Measurements from ENCODE around the gene MTOR. TPM values are rescaled to one million over a fixed set of nuclear protein-coding genes. Genes with fewer than 3 reads are reported as not detected.
A peak's percentile ranks its signal among the peaks of the same experiment; 100 is the strongest.

Gene MTOR
- total RNA-seq, 1 donor from 2014 or later, result 37.5 TPM

DNA sequence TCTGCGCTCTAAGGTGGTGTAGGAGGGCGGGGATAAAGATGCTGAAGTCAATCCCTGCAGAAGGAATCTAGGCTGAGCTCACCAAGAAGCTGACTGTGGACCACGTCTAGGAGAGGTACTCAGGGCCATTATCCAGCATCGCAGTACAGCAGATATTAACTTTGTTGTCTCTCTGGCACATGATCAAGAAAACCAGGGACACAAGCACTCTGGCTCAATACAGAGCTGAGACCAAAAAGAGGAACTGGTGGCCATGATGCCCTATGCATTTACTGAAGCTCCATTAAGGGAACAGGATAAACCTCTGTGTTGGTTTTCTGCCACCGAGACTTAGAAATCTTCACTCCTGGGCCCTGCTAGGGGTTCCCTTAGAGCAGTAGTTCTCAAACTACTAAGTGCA lies 111.2 kb downstream of the MTOR start:
- DNase-seq (ENCODE audit: low read depth in 2 of 2), result no peak

DNA sequence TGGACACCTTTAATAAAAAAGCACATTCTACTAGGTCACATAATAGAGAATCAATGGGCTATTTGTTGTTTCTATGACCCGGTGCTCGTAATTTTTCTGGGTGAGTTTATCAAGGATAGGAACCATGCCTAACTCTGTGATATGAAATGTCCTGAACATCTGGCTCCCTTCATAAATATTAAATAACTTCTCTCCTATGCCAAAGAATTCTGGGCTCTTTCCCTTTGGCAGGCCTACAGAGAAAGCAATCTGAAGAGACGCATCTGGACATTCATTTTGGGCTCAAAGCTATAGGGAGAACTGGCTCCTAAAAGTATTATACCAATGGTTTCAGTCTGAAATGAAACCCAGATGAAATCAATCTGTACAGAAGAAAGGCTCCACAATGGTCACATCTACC lies 112.0 kb downstream of the MTOR start:
- DNase-seq (ENCODE audit: low read depth in 2 of 2), result no peak

DNA sequence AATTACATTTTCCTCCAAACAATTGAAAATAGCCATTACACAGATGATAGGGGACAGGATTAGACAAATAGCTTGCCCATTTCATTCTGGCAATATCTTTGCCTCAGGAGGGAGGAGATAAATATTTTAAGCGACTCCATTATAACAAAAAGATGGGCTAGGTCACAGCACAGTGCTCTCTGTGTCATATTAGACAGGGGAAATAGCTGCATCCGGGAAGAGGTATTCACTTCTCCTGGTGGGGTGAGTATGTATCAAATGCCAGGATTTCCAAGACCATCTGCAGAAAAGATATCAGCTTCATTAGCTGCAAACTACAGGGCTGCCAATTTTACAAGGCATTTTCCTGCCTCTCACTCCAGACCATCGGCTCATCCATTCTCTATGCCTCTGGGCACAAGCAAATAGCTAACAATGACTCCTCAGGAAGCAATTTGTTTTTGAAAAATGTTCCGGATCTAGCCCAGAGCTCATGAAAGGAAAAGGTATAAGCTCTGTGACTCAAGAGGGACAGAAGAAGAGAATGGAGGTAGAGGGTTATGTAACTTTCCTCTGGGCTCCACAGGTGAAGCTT lies 115.1 kb downstream of the MTOR start:
- DNase-seq (ENCODE audit: low read depth in 2 of 2), result peak; percentile 49 to 71

DNA sequence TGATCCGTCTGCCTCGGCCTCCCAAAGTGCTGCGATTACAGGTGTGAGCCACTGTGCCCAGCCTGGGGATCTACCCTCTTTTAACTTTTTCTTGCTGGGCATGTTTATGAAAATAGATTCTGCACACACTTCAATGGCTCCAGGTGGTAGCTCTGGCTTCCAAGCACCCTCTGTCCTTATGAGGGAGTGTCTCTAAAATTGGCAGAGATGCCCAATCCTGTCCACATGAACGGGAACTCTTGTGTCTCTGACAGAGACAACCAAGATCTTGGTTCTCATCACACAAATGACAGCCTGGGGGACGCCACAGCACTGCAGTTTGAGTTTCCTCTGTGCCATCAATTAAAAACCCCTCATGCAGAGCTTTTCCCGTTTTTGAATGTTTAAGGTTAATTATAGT lies 116.6 kb downstream of the MTOR start:
- DNase-seq (ENCODE audit: low read depth in 2 of 2), result no peak

DNA sequence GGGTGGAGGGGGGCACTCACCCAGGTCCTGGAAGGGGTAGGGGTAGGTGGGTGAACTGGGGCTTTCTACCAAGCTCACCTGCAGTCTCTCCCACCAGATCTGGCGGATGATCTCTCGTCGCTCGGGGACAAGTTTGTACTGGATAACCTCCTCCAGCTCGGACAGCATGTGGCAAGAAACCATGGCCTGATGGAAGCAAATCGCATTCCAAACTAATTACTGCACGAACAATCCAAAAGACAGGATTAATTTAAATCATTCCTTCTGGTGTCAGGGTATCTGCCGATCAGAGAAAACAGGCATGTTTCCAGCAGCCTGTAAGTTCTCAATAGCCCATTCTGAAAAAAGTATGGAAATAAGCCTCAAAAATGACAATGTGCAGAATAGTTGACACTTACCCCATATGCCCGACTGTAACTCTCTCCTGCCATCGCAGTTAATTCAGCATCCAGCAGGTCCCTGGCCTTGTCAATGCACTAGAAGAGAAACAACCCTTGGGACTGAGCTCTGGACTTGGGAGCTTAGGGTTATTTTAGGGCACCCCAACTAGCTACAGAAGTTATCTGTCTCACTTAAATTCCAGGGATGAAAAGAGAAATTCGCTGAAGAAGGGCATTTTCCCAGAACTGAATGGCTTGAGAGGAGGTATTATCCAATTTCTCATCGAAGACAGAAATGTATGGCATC lies 117.6 kb downstream of the MTOR start:
- no peak for DNase-seq (ENCODE audit: low read depth in 2 of 2)

DNA sequence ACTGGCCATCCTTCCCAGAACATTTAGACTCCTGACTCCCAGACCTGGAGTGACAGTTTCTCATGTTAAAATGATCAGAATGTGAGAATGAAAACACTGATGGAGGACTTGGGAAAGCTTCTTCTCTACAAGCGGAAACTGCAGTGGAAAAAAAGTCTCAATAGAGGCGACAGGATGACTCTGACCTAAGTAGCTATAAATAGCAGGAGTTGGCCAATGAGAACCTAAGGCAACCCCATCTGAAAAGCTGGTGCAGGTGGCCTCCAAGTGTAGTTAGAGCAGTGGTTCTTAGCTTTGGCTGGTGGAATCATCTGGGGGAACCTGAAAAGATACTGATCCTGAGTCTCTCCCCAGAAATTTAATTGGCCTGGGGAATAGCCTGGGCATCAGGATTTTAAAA lies 118.4 kb downstream of the MTOR start:
- peak; percentile 55 to 90 for DNase-seq (ENCODE audit: low read depth in 2 of 2)

DNA sequence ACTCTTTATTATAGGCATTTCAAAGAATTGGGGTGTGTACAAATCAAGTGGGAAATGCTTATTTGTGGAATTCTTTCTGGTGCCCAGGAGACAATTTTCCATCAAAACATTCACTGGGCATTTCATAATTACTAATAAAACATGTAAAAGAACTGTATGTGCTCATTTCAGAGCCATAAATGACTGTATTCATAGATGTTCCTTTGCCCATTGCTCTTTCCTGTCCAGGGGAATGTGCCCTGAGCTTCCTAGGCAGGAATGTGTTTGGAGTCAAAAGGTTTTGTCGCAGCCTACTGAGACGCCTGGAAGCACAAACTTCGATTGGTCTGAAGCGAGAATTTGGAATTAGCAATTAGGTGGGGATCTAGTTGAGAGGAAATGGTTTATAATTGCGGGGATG lies 119.0 kb downstream of the MTOR start:
- DNase-seq (ENCODE audit: low read depth in 2 of 2), result peak; percentile 25 to 62

DNA sequence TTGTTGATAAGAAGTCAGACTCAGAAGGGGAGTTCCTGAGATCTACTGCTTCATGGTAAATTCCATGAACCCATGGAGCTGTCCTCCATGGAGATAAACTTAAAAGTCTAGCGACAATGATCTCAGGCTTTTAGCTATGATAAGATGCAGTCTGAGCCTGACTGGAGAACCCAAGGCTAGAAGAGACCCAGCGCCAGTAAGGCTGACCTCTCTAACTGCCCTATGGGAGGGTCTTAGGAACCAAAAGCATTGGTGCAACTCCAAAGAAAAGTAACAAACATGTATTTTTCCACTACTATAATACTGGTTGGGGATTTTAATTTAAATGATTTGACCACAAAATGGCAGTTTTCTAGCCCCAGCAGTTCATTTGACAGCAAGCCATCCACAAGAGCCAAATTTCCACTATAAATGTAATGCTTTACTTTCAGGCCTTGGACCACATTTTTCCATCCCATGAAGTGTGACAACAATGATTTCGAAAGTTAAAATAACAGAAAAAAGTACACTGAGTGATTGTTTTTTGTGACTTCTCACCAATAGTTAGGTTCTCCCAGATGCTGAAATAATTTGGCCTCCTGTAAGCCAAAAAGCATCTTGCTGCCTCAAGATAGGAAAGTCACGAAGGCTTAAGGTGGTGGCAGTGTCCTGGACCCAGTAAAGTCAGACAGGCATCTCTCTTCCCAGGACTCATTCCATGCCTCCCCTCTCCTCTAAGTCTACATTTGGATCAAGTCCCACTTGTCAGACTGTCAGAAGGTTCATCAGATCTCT lies 119.5 kb downstream of the MTOR start:
- DNase-seq (ENCODE audit: low read depth in 2 of 2), result peak in 1 of 2 donors; percentile 73

DNA sequence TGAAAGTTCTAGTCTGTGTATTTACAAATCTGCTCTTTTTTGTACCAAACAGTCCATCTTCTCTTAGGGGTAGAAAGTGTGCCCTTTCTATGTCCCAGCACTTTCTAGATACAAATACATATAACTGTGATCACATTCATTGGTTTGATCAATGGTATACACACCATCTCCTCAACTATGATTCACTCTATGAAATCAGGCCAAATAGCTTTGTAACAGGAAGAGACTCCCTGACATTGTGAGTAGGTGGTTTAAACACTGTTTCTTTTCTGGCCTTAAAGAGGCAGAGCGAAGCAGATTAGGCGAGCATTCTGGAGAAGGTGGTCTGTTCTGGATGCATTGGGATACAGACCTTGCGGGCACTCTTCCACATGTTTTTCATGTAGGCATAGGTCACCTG lies 123.4 kb downstream of the MTOR start:
- peak; percentile 27 to 63 for DNase-seq (ENCODE audit: low read depth in 2 of 2)

DNA sequence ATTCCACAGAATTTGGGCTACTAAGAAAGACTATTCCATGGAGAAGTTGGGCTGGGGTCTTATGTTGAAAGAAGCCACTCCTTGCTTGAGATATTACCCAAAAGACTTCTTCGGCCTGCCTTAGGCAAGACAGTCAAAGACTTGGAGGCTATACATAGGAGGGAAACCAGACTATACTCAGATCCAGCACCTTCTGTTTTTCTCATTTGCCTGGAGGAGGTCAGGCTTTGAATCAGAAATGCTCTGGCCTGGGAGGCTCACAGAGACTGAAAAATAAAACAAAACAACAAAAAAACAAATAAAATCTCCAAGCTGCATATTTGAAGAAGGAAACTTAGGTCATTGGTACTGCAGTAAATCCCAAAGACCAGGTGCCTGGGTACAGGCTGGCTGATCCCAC lies 124.3 kb downstream of the MTOR start:
- no peak for DNase-seq (ENCODE audit: low read depth in 2 of 2)

DNA sequence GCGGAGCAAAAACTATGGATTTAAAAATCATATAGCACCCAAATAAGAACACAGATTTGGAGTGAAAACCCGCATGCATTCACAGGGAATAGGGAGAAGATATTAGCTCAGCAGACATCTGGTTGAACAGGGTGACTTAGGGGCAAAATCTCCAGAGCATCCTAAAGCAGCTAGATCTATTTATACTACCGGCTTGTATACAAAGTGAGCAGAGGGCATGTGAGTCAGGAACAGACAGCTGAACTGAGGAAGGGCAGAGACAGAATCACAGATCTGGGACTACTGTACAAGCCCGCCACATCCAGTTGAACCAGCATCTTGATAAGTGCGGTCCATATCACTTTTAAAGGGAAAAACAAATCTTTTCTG lies 127.5 kb downstream of the MTOR start:
- no peak for DNase-seq (ENCODE audit: low read depth in 2 of 2)

DNA sequence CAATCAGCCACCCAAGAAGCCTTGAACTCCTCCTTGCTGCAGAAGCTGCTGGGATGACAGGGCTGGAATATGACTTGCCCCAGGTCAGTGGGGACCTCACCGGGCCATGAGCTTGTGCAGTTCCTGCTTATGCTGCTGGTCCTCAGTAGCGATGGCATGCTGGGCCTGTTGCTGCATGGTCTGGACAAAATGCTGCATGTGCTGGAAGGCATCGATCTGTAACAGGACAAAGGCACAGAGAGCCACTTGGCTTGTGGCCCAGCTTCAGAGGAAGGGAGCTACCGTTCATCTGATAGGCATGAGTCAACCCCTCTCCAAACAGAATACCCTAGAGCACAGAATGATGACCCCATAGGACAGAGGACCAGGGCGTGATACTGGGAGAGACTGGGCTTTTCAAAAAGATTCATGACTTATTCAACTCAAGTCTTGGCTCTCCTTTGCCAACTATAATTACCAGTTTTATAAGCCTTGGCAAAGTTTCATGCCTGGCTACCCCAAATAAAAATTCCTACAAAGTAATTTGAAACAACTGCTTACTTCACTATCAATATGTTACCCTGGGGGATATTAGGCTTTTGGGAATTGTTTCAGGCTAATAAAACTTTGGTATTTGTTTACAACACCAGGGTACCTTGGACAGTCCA lies 128.0 kb downstream of the MTOR start:
- peak; percentile 48 to 73 for DNase-seq (ENCODE audit: low read depth in 2 of 2)

DNA sequence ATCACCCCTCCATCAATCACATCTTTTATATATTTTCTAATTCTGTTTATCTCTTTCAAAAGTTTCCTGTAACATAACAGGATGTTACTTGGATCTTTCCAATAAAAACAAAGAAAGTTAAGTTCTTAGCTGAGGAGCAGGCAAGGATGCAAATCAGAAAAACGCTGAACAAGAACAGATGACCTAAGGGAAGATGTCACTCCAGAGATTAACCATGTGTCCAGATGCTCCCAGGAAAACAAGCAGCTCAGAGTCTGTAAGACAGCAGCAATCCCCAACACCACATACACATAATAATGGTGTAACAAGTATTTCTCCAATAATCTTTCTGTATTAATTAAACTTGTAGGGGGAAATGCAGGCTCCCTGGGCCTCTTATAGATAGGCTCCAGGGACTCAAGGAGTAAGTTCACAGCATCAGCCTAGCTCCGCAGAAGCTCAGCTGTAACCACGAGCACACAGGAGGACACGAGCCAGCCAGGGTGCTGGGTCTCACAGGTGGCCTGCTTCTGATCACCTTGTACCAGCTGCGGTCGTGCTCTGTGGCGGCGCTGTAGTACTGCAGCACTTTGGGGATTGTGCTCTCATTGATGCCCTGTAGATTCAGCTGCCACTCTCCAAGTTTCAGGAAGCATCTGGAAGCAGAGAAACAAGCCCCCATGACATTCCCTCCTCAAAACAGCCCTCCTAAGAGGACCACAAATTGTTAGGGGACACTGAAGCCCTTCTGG lies 129.6 kb downstream of the MTOR start:
- DNase-seq (ENCODE audit: low read depth in 2 of 2), result no peak

DNA sequence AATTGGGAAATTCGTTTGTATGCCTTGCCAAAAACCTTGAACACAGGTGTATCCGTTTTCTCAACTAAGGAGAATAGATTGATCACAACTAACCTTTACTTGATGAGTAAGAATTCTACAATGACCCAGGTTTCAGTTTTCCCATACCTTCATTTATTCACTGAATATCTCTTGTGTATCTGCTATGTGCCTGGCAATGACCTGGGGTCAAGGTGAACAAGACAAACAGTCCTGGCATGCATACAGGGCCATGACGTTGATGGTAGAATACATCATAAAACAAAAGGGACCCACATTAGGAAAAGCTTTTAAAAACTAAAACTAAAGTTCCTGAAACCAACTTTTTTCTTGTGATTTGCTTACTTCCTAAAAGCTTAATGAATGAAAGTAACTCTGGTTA lies 130.5 kb downstream of the MTOR start:
- no peak for DNase-seq (ENCODE audit: low read depth in 2 of 2)

DNA sequence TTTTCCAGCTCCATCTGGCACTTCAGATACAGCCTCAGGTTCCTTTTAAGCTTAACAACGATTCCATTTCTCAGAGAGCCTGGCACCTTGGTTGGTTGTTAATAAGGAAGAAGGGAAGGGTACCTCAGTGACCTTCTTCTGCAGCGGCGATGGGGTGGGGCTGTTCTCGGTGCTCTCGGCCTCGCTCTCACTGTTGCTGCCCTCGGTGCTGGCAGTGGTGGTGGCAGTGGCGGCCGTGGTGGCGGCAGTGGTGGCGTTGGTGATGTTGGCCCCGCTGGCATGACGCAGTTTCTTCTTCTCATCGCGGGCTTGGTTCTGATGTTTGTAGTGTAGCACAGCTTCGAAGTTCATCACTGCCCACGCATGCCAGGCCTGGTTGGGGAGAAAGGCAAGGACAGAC lies 131.9 kb downstream of the MTOR start:
- no peak for DNase-seq (ENCODE audit: low read depth in 2 of 2)

DNA sequence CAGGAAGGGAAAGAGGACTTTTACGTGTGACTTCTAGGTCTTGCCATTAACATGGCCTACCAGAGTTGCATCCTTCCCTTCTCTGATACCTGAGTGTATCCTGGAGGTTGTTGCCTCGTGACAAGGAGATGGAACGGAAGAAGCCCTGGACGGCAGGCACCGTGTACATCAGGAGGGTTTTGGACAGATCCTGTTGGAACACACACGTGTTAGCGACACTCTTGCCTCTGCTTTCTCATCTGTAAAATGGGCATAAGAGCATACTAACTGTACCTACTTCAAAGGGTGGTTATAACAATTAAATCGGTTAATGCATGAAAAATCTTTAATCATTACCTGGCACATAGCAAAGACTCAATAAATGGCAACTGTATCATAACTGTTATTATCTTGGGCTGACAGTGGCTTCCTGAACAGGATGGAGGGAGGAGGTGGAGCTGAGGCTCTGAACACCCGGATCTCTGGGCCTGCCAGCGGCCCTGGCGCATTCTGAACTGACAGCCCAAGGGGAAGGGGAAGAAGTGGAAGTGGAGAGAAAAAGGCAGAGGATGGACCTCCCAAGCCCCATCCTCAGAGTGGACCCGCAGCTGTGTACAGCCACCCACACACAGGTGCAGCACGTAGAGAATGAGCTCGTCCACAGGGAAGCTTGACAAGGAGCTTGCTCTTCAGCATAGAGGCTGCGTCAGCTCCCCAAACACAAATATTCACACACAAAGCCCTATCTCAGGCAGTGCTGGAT lies 132.5 kb downstream of the MTOR start:
- no peak for DNase-seq (ENCODE audit: low read depth in 2 of 2)

DNA sequence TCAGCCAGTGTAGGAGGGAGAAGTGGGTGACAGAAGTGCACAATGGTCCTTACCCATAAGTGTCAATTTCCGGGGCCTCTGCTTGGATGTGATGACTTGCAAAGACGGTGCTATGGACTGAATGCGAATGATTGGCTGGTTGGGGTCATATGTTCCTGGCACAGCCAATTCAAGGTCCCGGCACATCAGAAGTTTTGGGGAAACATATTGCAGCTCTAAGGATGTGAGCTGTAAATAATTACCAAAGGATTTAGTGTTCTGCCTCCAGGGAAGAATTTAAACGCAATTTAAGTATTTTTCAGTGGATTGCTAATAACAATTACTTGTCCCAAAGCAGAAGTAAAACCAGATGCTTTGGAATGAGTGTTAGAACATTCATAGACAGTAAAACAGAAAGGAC lies 135.8 kb downstream of the MTOR start:
- DNase-seq (ENCODE audit: low read depth in 2 of 2), result no peak

DNA sequence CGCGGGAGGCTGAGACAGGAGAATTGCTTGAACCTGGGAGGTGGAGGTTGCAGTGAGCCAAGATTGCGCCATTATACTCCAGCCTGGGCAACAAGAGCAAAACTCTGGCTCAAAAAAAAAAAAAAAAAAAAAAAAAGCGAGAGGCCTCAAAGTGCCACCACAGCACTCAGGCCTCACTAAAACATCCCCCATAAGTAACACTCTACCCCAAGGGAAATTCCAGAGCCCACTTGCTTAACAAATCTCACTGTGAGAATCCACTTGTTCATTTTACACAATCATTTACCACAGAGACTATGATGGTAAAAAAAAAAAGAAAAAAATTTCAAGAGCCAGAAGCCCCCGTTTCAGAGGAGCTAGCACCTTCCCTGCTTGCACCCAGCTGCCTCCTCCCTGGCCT lies 136.4 kb downstream of the MTOR start:
- no peak for DNase-seq (ENCODE audit: low read depth in 2 of 2)

DNA sequence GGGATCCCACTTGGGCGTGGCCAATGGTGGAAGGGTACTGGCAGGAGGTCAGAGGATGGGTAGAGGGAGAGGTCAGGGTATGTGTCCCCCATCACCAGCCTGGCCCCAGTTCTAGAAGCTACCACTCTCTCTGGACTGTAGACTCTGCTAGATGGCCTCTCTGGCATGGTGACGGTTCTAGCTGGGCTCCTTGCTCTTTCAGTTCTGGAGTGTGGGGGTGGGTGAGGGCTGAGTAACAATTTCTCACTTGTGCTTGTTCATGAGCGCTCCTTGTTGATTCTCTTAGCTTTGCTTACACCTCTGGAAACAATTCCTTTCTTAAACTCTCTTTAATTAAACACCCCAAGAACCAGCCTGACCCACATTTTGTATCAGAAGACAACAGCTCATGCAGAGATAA lies 137.4 kb downstream of the MTOR start:
- DNase-seq (ENCODE audit: low read depth in 2 of 2), result no peak

DNA sequence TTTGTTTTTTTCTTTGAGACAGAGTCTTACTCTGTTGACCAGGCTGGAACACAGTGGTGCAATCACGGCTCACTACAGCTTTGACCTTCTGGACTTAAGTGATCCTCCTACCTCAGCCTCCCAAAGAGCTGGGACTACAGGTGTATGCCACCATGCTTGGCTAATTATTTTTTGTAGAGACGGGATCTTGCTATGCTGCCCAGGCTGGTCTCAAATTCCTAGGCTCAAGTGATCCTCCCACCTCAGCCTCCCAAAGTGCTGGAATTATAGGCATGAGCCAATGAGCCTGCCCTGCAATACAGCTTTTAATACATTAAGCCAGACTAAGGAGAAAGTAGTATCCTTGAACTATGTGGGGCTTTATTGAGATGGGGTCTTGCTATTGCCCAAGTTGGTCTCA lies 146.0 kb downstream of the MTOR start:
- no peak for DNase-seq (ENCODE audit: low read depth in 2 of 2)

DNA sequence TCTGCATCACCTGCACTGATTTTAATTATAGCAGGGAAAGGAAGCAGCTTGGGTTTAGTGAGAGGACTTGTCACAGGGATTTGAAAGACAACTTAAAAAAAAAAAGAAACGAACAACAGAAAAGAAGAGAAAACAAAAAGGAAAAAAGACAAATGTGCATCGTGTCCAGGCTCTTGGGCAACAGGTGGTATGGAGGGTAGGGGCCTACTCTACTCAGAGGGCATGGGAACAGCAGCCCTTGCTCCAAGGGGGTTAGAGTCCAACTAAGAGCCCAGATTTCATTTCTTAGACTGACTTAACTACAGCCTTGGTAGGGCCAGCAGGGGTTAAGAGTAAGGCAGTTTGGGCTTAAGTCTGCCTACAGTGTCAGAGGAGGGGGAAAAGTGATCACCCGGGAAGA lies 147.4 kb downstream of the MTOR start:
- no peak for DNase-seq (ENCODE audit: low read depth in 2 of 2)

Data from dermis microvascular lymphatic vessel endothelial cell (primary cell).